Upper lobe of right lung (tissue), 1 donor: ENCODE measurements around the gene C6orf136. TPM values are rescaled to one million over a fixed set of nuclear protein-coding genes. Genes with fewer than 3 reads are reported as not detected.

Experiments
- ATAC-seq: fragments of 200-7000 bp; cut with Tn5 transposase; one replicate; pipeline ENCODE4 v1.9.1; 2020; ENCODE audit warnings: mild to moderate bottlenecking, moderate library complexity
- DNase-seq: peaks from one replicate; pipeline ENCODE4 v3.0.0-alpha.2; 2020
- H3K27ac ChIP-seq: fragments of 200-600 bp; one replicate; pipeline ENCODE4 v1.8.0; 2022
- H3K27me3 ChIP-seq: fragments of 200-600 bp; one replicate; pipeline ENCODE4 v1.8.0; 2022; ENCODE audit warnings: mild to moderate bottlenecking
- H3K36me3 ChIP-seq: fragments of 200-600 bp; one replicate; pipeline ENCODE4 v1.8.0; 2022
- H3K4me1 ChIP-seq: fragments of 200-600 bp; one replicate; pipeline ENCODE4 v1.8.0; 2022
- H3K4me3 ChIP-seq: fragments of 200-600 bp; one replicate; pipeline ENCODE4 v1.8.0; 2022; ENCODE audit warnings: mild to moderate bottlenecking
- H3K9me3 ChIP-seq: fragments of 200-600 bp; one replicate; pipeline ENCODE4 v1.8.0; 2022
- intact Hi-C: fragments of 100-400 bp; cut with DNase I; formaldehyde crosslinking; loops from one replicate; pipeline ENCODE4 v1.11.0; 2022
- total RNA-seq: library from RNA; stranded (reverse); fragmentation: NEBNext Ultra II Directional; extraction: Animal tissue kit (Norgen Biotek cat#: 25700); gene quantifications from one replicate; pipeline ENCODE4 v1.2.1, GENCODE V29; 2021
- TF ChIP-seq, protein P1 (sequence below): fragments of 200-600 bp; IDR thresholded peaks from one replicate; pipeline ENCODE4 v1.8.0; 2022; ENCODE audit warnings: antibody characterized with exemption
- donor health status: DM: no; HTN: yes; CAD: no; lungs with severe emphysema.

C6orf136 gene
- total RNA-seq, 1 donor from 2014 or later = 22.8 TPM

- Histone ChIP-seq H3K4me1 (peaks cover 40% of the 10 kb centered on the region), H3K27me3 (no peaks in the 10 kb centered on the region), H3K4me3 (peak overlapping the region; percentile 70), H3K27ac (peak overlapping the region; percentile 99), H3K36me3 (peaks cover 18% of the 10 kb centered on the region), H3K9me3 (no peaks in the 10 kb centered on the region)
- TF ChIP-seq, protein P1, sequence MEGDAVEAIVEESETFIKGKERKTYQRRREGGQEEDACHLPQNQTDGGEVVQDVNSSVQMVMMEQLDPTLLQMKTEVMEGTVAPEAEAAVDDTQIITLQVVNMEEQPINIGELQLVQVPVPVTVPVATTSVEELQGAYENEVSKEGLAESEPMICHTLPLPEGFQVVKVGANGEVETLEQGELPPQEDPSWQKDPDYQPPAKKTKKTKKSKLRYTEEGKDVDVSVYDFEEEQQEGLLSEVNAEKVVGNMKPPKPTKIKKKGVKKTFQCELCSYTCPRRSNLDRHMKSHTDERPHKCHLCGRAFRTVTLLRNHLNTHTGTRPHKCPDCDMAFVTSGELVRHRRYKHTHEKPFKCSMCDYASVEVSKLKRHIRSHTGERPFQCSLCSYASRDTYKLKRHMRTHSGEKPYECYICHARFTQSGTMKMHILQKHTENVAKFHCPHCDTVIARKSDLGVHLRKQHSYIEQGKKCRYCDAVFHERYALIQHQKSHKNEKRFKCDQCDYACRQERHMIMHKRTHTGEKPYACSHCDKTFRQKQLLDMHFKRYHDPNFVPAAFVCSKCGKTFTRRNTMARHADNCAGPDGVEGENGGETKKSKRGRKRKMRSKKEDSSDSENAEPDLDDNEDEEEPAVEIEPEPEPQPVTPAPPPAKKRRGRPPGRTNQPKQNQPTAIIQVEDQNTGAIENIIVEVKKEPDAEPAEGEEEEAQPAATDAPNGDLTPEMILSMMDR = no peak
- intact Hi-C loops = no loop called here
- DNase-seq (no peak), ATAC-seq (no peak)
These were observed 32.7 kb upstream of the C6orf136 start for GRCh38 chr6:30614044-30614842.

- H3K9me3 ChIP-seq = no peaks in the 10 kb centered on the region
- H3K36me3 ChIP-seq = peaks cover 18% of the 10 kb centered on the region
- ATAC-seq = peak; percentile 75
- TF ChIP-seq, protein P1 = no peak
- DNase-seq = peak; percentile 79
- peak overlapping the region; percentile 70 for H3K4me3 ChIP-seq
- H3K27me3 ChIP-seq = no peaks in the 10 kb centered on the region
- peaks cover 40% of the 10 kb centered on the region for H3K4me1 ChIP-seq
- intact Hi-C loops = no loop called here
- peak overlapping the region; percentile 99 for H3K27ac ChIP-seq
These were observed 32.1 kb upstream of the C6orf136 start for GRCh38 chr6:30614843-30615218.

DNA sequence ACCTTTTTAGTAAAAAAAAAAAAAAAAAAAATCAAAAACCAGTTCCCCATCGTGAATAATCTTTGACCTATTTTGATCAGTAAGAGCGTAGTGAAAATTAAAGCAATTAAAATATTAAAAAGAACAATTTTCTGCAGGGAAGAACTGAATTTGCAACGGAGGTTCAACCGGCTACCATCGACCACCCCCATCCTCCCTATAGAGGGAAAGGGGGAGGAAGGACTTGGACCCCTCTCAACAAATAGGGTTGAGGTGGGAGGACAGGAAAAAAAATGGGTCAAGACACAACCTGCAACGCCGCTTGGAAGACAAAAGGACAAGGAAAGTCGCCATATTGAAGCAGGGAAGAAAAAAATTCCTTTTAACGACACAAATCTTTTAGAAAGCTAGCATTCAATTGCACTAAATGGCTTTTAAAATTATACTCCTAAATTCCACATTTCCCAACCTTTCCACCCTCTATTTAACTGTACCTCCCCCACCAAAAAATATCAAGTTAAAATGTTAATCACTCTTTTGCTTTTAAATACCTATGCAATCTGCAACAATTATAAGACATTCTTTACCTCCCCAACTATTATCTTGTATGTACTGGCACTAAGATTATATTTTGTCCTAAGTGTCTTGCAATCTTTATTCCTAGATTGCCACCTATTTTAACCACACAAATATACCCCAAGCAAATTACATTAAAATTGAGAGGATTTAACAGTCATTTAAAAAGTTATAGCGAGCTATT is 31.5 kb upstream of the C6orf136 start:
- intact Hi-C loops = no loop called here
- Histone ChIP-seq H3K4me3 (peak overlapping the region; percentile 70), H3K27ac (peak overlapping the region; percentile 99), H3K4me1 (peaks cover 40% of the 10 kb centered on the region), H3K36me3 (peaks cover 23% of the 10 kb centered on the region), H3K9me3 (no peaks in the 10 kb centered on the region), H3K27me3 (no peaks in the 10 kb centered on the region)
- DNase-seq (no peak), ATAC-seq (no peak)
- TF ChIP-seq, protein P1 = no peak

DNA sequence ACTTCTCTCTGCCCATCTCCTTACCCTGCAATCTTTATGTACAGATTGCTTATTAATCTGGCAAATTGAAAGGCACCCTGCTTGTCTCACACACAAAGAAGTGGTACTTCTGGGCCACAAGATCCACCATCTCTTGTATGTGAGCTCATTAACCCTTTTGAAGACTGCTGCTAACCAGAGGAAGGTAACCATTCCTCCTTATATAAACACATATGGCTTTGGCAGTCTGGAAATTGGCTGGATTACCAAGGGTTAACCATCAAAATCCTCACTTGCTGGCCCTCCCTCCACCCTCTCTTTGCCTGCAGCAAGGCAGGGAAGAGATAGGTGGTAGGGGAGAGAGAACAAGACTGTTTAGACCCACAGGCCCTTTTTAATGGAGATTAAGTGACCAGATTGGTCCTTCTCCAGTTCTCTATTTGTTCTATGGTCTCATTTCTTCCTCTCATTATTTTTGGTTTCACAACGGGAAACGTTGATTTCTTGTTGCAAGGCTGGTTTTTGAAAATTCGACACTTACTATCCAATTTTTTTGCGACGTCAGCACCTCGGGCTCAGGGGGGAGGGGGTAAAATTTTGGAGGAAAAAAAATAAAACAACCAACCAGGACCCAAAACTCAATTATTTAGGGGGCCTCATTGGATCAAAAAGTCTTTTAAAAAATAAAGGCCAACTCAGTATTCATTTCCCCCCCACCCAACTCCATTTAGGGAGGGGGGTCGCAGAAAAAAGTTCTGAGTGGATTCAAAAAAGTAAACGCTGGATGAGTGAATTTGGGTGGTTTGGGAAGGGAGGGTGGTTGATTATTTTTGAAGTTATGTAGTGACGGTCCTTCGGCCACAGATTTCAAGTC is 30.7 kb upstream of the C6orf136 start:
- Histone ChIP-seq H3K27ac (peak overlapping the region; percentile 99), H3K4me1 (peaks cover 40% of the 10 kb centered on the region), H3K27me3 (no peaks in the 10 kb centered on the region), H3K9me3 (no peaks in the 10 kb centered on the region), H3K4me3 (peak overlapping the region; percentile 70), H3K36me3 (peaks cover 31% of the 10 kb centered on the region)
- ATAC-seq = peak; percentile 1
- intact Hi-C loops = no loop called here
- TF ChIP-seq, protein P1 = no peak
- no peak for DNase-seq

DNA sequence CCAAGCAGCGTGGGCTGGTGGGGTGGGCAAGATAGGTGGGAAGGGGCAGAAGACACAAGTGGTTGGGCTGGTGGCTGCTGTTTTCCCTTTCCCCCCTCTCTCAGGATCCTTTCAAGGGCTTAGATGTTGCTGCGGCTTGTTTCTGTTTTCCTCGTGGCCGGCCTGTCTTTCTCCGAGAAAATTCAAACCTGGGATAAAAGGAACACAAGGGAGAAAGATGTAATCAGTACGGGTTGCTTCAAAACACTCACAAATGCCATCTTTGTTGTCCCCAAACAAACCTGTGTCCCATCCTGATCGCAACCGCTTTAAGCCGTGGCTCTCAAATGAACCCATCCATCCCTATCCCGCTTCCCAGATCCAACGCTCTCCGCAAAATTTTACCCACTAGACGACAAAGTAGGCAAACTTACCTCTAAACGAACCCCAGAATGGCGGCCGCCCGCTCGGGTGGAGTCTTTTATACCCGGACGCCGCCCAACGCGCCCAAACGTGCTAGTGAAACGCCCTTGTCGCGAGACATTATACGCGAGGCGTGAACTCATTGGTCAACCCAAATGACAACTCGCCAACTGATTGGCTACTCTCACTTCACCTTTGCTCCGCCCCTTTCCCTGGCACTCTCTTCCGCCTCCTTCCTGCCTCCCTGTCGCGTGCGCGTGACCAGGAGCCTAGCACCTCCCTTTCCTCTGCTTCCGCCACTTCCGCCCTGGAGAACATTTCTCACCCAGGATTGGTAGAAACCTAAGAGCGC is 29.9 kb upstream of the C6orf136 start, which contains the start of gene PPP1R10:
PPP1R10 (minus strand) TSS at position 433 of the 754 bp plus-strand sequence. CDS start 7,299 bp downstream, outside the sequence.
- peaks cover 34% of the 10 kb centered on the region for H3K4me1 ChIP-seq
- no peaks in the 10 kb centered on the region for H3K27me3 ChIP-seq
- TF ChIP-seq, protein P1 = no peak
- ATAC-seq (peak; percentile 92), DNase-seq (peak; percentile 98)
- intact Hi-C loops = no loop called here
- peak within 1 kb of the TSS; percentile 99 for H3K27ac ChIP-seq
- H3K36me3 ChIP-seq = peaks cover 39% of the 10 kb centered on the region
- H3K9me3 ChIP-seq = no peaks in the 10 kb centered on the region
- peak within 1 kb of the TSS; percentile 70 for H3K4me3 ChIP-seq
